ENCODE results near the gene ITFG2. TPM values are rescaled to one million over a fixed set of nuclear protein-coding genes. Genes with fewer than 3 reads are reported as not detected.

ITFG2 gene
- total and polyA plus RNA-seq, 8 donors, result 17.0 to 51.6 (median 24.1) TPM

- H3K27me3 ChIP-seq, result no peaks in the 10 kb centered on the region
- H3K36me3 ChIP-seq, result no peaks in the 10 kb centered on the region
- peaks cover 6 to 16% (median 11%) of the 10 kb centered on the region in 3 donors for H3K4me1 ChIP-seq
- DNase-seq (peak; percentile 70 to 93 (median 81)), ATAC-seq (peak; percentile 89 to 99 (median 98)), FAIRE-seq (no peak)
- no peak for TF ChIP-seq CTCF (IDR thresholded peaks at IDR 0.05)
- WGBS, 2 donors, result 39 to 42% methylated on average over 8 of the region's 8 CpGs
- H3K9me3 ChIP-seq, result no peaks in the 10 kb centered on the region
- intact Hi-C loops (cut with DNase I), result loop anchor here in 1 of 3 donors (5.0 kb wide), 1 partner anchor 38 kb away; no protein-coding TSS in a partner anchor
- H3K27ac ChIP-seq, result peak overlapping the region in 1 of 4 donors; percentile 28
- H3K4me3 ChIP-seq, result no peak overlapping the region
Measured at GRCh38 chr12:2775431-2775830, 37.0 kb upstream of the ITFG2 start.

GRCh38 chr12:2776129-2776806 lies 36.2 kb upstream of the ITFG2 start:
- WGBS, 2 donors, result 88 to 90% methylated on average over 20 of the region's 20 CpGs
- ATAC-seq (no peak), FAIRE-seq (no peak), DNase-seq (no peak)
- intact Hi-C loops (cut with DNase I), result loop anchor here in 1 of 3 donors (5.0 kb wide), 1 partner anchor 39 kb away; no protein-coding TSS in a partner anchor
- TF ChIP-seq CTCF (IDR thresholded peaks at IDR 0.05), result no peak
- H3K27ac ChIP-seq, result no peak overlapping the region
- no peaks in the 10 kb centered on the region for H3K36me3 ChIP-seq
- H3K27me3 ChIP-seq, result no peaks in the 10 kb centered on the region
- peaks cover 6 to 16% (median 11%) of the 10 kb centered on the region in 3 donors for H3K4me1 ChIP-seq
- H3K4me3 ChIP-seq, result no peak overlapping the region
- no peaks in the 10 kb centered on the region for H3K9me3 ChIP-seq

GRCh38 chr12:2779281-2779680 lies 33.2 kb upstream of the ITFG2 start:
- peaks cover 6 to 16% (median 14%) of the 10 kb centered on the region in 3 donors for H3K4me1 ChIP-seq
- TF ChIP-seq CTCF (IDR thresholded peaks at IDR 0.05), result no peak
- H3K9me3 ChIP-seq, result no peaks in the 10 kb centered on the region
- no peaks in the 10 kb centered on the region for H3K36me3 ChIP-seq
- DNase-seq (no peak), ATAC-seq (no peak), FAIRE-seq (no peak)
- no peak overlapping the region for H3K27ac ChIP-seq
- no peaks in the 10 kb centered on the region for H3K27me3 ChIP-seq
- 84 to 86% methylated on average over 4 of the region's 4 CpGs for WGBS, 2 donors
- H3K4me3 ChIP-seq, result no peak overlapping the region
- intact Hi-C loops (cut with DNase I), result loop anchor here in 1 of 3 donors (5.0 kb wide), 1 partner anchor 42 kb away; no protein-coding TSS in a partner anchor

GRCh38 chr12:2783936-2784600 lies 28.4 kb upstream of the ITFG2 start:
- peak; percentile 93 to 99 (median 98) for ATAC-seq
- Histone ChIP-seq H3K27me3 (no peaks in the 10 kb centered on the region), H3K9me3 (no peaks in the 10 kb centered on the region), H3K27ac (no peak overlapping the region), H3K36me3 (no peaks in the 10 kb centered on the region), H3K4me3 (peak overlapping the region in 2 of 4 donors; percentile 14 to 31), H3K4me1 (peaks cover 0 to 3% (median 0%) of the 10 kb centered on the region in 3 donors)
- intact Hi-C loops (cut with DNase I), result loop anchor here in 1 of 3 donors (2.0 kb wide), 1 partner anchor 45 kb away; no protein-coding TSS in a partner anchor
- 12 to 13% methylated on average over 25 of the region's 25 CpGs for WGBS, 2 donors
- peak; percentile 79 to 90 (median 86) for TF ChIP-seq CTCF (IDR thresholded peaks at IDR 0.05)
- no peak for FAIRE-seq
- peak; percentile 48 to 83 (median 70) for DNase-seq

All from pancreas (tissue), 10 donors.